ENCODE data around the gene CTCF. TPM values are rescaled to one million over a fixed set of nuclear protein-coding genes. Genes with fewer than 3 reads are reported as not detected.

The CTCF gene
- total RNA-seq, 1 experiment from 2014 or later = 33.1 TPM

DNA sequence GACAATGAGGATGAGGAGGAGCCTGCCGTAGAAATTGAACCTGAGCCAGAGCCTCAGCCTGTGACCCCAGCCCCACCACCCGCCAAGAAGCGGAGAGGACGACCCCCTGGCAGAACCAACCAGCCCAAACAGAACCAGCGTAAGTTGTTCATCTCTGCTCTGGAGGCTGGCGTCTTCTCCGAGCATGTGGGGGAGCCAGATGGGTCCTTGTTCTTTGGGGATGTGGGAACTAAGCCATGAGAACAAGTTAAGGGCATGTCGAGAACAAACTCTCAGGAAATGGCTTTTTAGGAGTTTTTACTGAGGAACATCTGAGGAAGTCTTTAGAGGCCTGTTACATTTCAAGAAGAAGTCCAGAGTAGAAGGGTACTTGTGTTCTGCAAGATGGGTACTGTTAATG, 74.4 kb downstream of the CTCF start:
- H3K9me3 ChIP-seq (ENCODE audit: control insufficient read depth, insufficient read depth, low read depth, low read length) = no peaks in the 10 kb centered on the region
- no peaks in the 10 kb centered on the region for H3K4me1 ChIP-seq (ENCODE audit: control insufficient read depth, insufficient read depth, low read length)
- no peak overlapping the region for H3K4me3 ChIP-seq (ENCODE audit: low read depth in 2 of 2, low read length in 2 of 2)
- ATAC-seq (no peak), DNase-seq (ENCODE audit: low read depth, low spot score) (no peak)
- CTCF ChIA-PET = no interaction called here
- no peak for TF ChIP-seq SIN3A (IDR thresholded peaks at IDR 0.05; ENCODE audit: borderline replicate concordance, insufficient read depth, low read depth, low read length)
- no peaks in the 10 kb centered on the region for H3K27me3 ChIP-seq (ENCODE audit: control insufficient read depth, insufficient read depth, low read length)
- POLR2A ChIA-PET = no interaction called here
- BruUV-seq (replicated peaks) = no TSS peak
- in situ Hi-C loops (cut with HindIII; ENCODE audit: low pct_unique_long_range_greater_than_20kb, low sequenced_read_pairs) (no loop called here), intact Hi-C loops (cut with micrococcal nuclease; ENCODE audit: unreplicated experiment) (no loop called here)
- peaks cover 7% of the 10 kb centered on the region for H3K36me3 ChIP-seq (ENCODE audit: control insufficient read depth, insufficient read depth, low read length)
- H3K27ac ChIP-seq (ENCODE audit: low read length) = no peak overlapping the region

DNA sequence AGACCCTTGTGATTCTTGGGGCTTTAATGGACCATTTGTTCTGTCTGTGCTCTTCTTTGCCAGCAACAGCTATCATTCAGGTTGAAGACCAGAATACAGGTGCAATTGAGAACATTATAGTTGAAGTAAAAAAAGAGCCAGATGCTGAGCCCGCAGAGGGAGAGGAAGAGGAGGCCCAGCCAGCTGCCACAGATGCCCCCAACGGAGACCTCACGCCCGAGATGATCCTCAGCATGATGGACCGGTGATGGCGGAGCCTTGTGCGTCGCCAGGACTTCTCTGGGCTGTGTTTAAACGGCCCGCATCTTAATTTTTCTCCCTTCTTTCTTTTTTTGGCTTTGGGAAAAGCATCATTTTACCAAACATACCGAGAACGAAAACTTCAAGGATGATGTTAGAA, 75.3 kb downstream of the CTCF start:
- TF ChIP-seq, protein P1, sequence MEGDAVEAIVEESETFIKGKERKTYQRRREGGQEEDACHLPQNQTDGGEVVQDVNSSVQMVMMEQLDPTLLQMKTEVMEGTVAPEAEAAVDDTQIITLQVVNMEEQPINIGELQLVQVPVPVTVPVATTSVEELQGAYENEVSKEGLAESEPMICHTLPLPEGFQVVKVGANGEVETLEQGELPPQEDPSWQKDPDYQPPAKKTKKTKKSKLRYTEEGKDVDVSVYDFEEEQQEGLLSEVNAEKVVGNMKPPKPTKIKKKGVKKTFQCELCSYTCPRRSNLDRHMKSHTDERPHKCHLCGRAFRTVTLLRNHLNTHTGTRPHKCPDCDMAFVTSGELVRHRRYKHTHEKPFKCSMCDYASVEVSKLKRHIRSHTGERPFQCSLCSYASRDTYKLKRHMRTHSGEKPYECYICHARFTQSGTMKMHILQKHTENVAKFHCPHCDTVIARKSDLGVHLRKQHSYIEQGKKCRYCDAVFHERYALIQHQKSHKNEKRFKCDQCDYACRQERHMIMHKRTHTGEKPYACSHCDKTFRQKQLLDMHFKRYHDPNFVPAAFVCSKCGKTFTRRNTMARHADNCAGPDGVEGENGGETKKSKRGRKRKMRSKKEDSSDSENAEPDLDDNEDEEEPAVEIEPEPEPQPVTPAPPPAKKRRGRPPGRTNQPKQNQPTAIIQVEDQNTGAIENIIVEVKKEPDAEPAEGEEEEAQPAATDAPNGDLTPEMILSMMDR (IDR thresholded peaks at IDR 0.05) = no peak
- no peak for TF ChIP-seq TCF7L2 (IDR thresholded peaks at IDR 0.05; ENCODE audit: low read depth, low read length)
- TF ChIP-seq POLR2AphosphoS5 (IDR thresholded peaks at IDR 0.05; ENCODE audit: low read depth, low read length) = no peak
- TF ChIP-seq SIN3A (IDR thresholded peaks at IDR 0.05; ENCODE audit: borderline replicate concordance, insufficient read depth, low read depth, low read length) = no peak
- TF ChIP-seq, protein P2, sequence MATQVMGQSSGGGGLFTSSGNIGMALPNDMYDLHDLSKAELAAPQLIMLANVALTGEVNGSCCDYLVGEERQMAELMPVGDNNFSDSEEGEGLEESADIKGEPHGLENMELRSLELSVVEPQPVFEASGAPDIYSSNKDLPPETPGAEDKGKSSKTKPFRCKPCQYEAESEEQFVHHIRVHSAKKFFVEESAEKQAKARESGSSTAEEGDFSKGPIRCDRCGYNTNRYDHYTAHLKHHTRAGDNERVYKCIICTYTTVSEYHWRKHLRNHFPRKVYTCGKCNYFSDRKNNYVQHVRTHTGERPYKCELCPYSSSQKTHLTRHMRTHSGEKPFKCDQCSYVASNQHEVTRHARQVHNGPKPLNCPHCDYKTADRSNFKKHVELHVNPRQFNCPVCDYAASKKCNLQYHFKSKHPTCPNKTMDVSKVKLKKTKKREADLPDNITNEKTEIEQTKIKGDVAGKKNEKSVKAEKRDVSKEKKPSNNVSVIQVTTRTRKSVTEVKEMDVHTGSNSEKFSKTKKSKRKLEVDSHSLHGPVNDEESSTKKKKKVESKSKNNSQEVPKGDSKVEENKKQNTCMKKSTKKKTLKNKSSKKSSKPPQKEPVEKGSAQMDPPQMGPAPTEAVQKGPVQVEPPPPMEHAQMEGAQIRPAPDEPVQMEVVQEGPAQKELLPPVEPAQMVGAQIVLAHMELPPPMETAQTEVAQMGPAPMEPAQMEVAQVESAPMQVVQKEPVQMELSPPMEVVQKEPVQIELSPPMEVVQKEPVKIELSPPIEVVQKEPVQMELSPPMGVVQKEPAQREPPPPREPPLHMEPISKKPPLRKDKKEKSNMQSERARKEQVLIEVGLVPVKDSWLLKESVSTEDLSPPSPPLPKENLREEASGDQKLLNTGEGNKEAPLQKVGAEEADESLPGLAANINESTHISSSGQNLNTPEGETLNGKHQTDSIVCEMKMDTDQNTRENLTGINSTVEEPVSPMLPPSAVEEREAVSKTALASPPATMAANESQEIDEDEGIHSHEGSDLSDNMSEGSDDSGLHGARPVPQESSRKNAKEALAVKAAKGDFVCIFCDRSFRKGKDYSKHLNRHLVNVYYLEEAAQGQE (IDR thresholded peaks at IDR 0.05; ENCODE audit: insufficient read depth in 1 of 2, low read depth in 2 of 2, low read length in 1 of 2) = no peak
- H3K36me3 ChIP-seq (ENCODE audit: control insufficient read depth, insufficient read depth, low read length) = peaks cover 7% of the 10 kb centered on the region
- DNase-seq (ENCODE audit: low read depth, low spot score) (no peak), ATAC-seq (no peak)
- no peaks in the 10 kb centered on the region for H3K27me3 ChIP-seq (ENCODE audit: control insufficient read depth, insufficient read depth, low read length)
- no peak overlapping the region for H3K4me3 ChIP-seq (ENCODE audit: low read depth in 2 of 2, low read length in 2 of 2)
- ChIA-PET POLR2A (no interaction called here), CTCF (no interaction called here)
- BruUV-seq (replicated peaks) = no TSS peak
- no peaks in the 10 kb centered on the region for H3K9me3 ChIP-seq (ENCODE audit: control insufficient read depth, insufficient read depth, low read depth, low read length)
- no peak overlapping the region for H3K27ac ChIP-seq (ENCODE audit: low read length)
- intact Hi-C loops (cut with micrococcal nuclease; ENCODE audit: unreplicated experiment) (no loop called here), in situ Hi-C loops (cut with HindIII; ENCODE audit: low pct_unique_long_range_greater_than_20kb, low sequenced_read_pairs) (no loop called here)
- H3K4me1 ChIP-seq (ENCODE audit: control insufficient read depth, insufficient read depth, low read length) = no peaks in the 10 kb centered on the region

DNA sequence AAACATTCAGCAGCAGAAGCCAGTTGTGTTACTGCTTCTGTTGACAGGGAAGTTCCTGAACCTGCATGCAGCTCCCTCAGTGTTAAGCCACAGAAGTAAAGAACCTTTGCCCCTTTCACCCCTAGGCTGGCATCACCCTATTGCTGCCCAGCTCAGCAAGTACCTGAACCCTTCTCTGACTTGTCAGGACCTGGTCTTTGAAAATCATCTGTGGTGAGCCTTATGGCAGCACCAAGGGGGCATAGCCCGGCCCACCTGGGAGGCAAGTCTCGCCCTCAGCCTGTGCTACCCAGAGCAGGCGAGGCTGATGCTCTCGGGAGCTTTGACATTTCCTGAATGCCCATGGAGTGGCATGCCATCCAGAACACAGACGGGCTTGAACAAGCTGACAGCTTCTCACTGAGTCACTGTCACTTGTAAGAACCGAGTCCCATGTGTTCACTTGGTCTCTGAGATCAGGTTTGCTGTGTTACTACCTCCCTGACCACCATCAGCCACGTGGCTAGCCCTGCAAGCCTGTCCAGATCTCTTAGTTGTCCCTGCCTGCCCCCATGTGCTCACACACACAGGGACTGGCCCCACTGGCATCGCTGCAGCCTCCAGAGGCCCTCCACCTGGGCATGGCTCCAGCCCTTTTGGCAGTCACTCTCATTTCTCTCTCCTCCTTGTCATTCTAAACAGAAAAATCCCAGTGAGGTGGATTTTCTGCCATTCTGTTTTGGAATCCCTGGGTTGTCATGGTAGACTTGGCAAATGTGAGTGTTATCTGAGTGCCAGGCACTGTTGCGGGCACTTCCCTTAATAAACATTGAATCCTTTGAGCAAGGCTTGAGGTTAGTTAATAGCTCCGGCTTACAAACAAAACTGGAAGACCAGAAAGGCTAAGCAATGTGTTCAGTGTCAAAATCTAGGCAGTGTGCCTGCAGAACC, 79.7 kb downstream of the CTCF start:
- ChIA-PET CTCF (interaction anchor here (0.6 to 1.0 kb wide), 2 partner anchors 25 to 95 kb away, joined by 3 read pairs; no protein-coding TSS in a partner anchor), POLR2A (no interaction called here)
- TF ChIP-seq SIN3A (IDR thresholded peaks at IDR 0.05; ENCODE audit: borderline replicate concordance, insufficient read depth, low read depth, low read length) (no peak), TCF7L2 (IDR thresholded peaks at IDR 0.05; ENCODE audit: low read depth, low read length) (no peak), POLR2AphosphoS5 (IDR thresholded peaks at IDR 0.05; ENCODE audit: low read depth, low read length) (no peak)
- TF ChIP-seq, protein P2 (IDR thresholded peaks at IDR 0.05; ENCODE audit: insufficient read depth in 1 of 2, low read depth in 2 of 2, low read length in 1 of 2) = no peak
- Histone ChIP-seq H3K36me3 (ENCODE audit: control insufficient read depth, insufficient read depth, low read length) (peaks cover 7% of the 10 kb centered on the region; the same call in 1 of the 2 replicates), H3K4me1 (ENCODE audit: control insufficient read depth, insufficient read depth, low read length) (no peaks in the 10 kb centered on the region), H3K9me3 (ENCODE audit: control insufficient read depth, insufficient read depth, low read depth, low read length) (no peaks in the 10 kb centered on the region), H3K27ac (ENCODE audit: low read length) (no peak overlapping the region), H3K4me3 (ENCODE audit: low read depth in 2 of 2, low read length in 2 of 2) (no peak overlapping the region), H3K27me3 (ENCODE audit: control insufficient read depth, insufficient read depth, low read length) (no peaks in the 10 kb centered on the region)
- DNase-seq (ENCODE audit: low read depth, low spot score) (no peak), ATAC-seq (peak; percentile 39; the same call in 1 of the 2 replicates)
- intact Hi-C loops (cut with micrococcal nuclease; ENCODE audit: unreplicated experiment) = loop anchor here (10.0 kb wide), 1 partner anchor 97 kb away; no protein-coding TSS in a partner anchor
- no TSS peak for BruUV-seq (replicated peaks)
- in situ Hi-C loops (cut with HindIII; ENCODE audit: low pct_unique_long_range_greater_than_20kb, low sequenced_read_pairs) = no loop called here

Measured in Panc1 (cell line).